T-helper 2 cell treated with Interferon-gamma antibody and Interleukin-4, amounts not matched to agents 100 ng/mL and 5 ng/mL, for 36 hours (primary cell): Measurements from ENCODE around the gene ARHGAP9. TPM values are rescaled to one million over a fixed set of nuclear protein-coding genes. Genes with fewer than 3 reads are reported as not detected.

ENCODE experiments used
- intact Hi-C: fragments of 100-400 bp; cut with micrococcal nuclease; formaldehyde crosslinking; loops from one replicate; pipeline ENCODE4 v1.15.1; 2023
- total RNA-seq: library from RNA; stranded (reverse); gene quantifications from 2 replicates; pipeline ENCODE4 v1.2.3, GENCODE V29; 2022

The ARHGAP9 gene
- 171 and 172 TPM in 2 replicates for total RNA-seq

DNA sequence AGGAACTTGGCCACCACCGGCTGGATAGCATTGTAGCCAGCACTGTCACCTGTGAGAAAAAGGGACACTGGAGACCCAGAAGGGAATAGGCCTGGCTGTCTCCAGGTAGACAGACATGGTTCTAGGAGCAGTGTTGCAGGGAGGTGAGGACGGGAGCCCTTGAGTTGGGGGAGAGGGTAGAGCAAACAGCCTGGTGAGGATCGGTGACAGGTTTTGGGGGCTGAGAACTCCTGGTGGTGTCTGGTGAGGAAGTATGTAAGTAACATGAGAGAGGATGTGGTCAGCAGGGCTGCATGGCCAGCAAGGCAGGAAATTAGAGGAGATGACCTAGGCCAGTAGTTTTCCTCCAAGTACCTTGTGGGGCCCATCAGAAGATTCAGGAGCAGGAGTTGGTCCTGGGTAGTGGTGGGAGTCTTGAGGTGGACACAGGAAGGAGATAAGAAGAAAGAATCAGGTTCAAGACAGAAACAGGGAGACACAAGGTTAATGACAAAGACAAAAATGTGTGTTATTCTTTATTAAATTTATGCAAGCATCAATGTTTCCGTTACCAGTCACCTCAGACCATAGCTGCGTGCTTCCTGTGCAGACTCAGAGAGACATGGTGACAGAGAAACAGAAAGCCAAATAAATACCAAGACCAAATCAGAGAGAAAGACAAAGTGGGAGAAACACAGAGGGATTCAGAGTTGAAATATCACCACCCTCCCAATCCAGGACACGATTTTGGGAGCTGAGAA, at the start of gene ARHGAP9:
ARHGAP9 (minus strand) TSS at position 491 of the 740 bp plus-strand sequence; CDS start at position 31, 460 bp downstream.
- intact Hi-C loops, result loop anchor here (1.0 to 5.0 kb wide), 4 partner anchors 41 to 367 kb away; partner anchors contain the start of genes CDK4, DDIT3 and STAT6

- intact Hi-C loops, result no loop called here
Measured at GRCh38 chr12:57528831-57529555, 49.3 kb upstream of the ARHGAP9 start.

DNA sequence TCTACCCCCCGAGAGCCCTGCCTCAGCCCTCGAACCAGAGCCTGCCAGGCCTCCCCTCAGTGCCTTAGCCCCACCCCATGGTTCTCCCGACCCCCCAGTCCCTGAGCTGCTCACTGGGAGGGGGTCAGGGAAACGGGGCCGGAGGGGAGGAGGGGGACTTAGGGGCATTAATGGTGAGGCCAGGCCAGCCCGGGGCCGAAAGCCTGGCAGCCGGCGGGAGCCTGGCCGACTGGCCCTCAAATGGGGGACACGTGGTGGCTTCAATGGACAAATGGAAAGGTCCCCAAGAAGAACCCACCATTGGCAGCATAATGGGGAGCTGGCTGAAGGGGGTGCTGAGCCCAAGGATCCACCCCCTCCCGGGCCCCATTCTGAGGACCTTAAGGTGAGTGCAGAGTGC, 48.5 kb upstream of the ARHGAP9 start:
- intact Hi-C loops, result no loop called here

DNA sequence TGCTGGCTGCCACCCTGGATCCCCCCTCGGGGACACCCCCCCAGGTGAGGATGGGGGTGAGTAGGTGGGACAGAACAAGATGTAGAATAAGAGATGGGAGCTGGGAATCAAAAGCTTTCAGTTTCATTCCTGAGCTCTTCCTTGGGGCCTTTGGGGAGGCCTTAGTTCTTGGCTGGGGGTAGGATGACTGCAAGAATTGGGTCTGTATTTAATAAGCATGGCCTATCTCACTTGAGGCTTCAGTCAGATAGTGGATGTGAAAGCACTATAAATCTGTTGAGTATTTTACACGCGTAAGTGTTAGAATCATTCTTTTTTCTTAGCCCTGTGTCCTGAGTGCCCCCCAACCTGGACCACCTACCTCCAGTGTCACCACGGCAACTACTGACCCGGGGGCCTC, 47.5 kb upstream of the ARHGAP9 start:
- intact Hi-C loops, result no loop called here

DNA sequence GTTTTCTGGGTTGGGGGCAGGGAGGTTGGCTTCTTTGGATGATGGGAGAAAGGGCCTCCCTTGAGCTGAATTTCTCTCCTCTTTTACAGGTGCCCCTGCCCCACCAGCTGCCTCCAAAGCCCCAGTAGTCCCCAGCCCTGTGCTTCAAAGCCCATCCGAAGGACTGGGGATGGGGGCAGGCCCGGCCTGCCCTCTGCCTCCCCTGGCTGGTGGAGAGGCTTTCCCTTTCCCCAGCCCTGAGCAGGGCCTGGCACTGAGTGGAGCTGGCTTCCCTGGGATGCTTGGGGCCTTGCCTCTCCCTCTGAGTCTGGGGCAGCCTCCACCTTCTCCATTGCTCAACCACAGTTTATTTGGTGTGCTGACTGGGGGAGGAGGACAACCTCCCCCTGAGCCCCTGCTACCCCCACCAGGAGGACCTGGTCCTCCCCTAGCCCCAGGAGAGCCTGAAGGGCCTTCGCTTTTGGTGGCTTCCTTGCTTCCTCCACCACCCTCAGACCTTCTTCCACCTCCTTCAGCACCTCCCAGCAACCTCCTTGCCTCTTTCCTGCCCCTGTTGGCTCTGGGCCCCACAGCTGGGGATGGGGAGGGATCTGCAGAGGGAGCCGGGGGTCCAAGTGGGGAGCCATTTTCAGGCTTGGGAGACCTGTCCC, 46.9 kb upstream of the ARHGAP9 start:
- intact Hi-C loops, result no loop called here

GRCh38 chr12:57525615-57526383, 46.1 kb upstream of the ARHGAP9 start:
- intact Hi-C loops, result no loop called here

- intact Hi-C loops, result loop anchor here (5.0 kb wide), 3 partner anchors 67 to 838 kb away; partner anchors contain the start of genes PIP4K2C and PTGES3
Measured at GRCh38 chr12:57524814-57525614, 45.3 kb upstream of the ARHGAP9 start.

DNA sequence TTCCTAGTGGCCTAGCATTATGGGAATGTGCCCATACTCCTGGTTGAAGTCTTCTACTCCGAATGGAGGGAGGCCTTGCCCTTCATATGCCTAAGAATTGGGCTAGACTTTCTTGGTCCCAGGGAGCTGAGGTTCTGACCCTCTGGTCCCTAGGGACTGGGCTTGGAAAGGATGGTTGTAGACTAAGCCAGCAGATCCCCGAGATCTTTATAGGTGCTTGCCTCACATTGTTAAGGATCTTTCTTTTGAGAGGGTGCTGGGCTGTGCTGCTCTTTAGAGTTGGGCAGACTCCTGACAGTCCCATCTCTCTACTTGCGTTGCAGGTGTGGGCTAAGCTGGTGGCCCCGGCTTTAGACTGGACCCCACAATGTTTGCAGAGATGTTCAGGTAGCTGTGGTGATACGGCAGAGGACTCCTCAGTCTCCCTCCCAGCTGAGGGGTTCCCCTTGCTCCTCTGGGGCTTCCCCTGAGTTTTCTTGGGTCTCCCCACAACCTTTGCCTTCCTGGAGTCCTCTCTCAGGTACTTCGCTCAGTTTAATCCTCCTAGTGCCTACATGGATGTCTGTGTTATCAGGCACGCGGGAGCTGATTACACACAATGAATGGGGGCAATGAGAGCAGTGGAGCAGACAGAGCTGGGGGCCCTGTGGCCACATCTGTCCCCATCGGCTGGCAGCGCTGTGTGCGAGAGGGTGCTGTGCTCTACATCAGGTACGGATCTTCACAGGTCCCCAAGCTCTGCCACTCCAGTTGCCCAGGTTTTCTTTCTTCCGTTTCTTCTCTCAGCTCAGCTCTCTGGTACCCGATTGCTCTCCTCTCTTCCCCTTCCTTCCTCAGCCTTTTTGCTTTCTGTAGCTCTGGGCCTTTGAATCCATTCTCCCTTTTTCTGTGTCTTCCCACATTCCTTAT, 44.3 kb upstream of the ARHGAP9 start:
- intact Hi-C loops, result loop anchor here (2.0 to 5.0 kb wide), 4 partner anchors 68 to 837 kb away; partner anchors contain the start of genes PIP4K2C and PTGES3

DNA sequence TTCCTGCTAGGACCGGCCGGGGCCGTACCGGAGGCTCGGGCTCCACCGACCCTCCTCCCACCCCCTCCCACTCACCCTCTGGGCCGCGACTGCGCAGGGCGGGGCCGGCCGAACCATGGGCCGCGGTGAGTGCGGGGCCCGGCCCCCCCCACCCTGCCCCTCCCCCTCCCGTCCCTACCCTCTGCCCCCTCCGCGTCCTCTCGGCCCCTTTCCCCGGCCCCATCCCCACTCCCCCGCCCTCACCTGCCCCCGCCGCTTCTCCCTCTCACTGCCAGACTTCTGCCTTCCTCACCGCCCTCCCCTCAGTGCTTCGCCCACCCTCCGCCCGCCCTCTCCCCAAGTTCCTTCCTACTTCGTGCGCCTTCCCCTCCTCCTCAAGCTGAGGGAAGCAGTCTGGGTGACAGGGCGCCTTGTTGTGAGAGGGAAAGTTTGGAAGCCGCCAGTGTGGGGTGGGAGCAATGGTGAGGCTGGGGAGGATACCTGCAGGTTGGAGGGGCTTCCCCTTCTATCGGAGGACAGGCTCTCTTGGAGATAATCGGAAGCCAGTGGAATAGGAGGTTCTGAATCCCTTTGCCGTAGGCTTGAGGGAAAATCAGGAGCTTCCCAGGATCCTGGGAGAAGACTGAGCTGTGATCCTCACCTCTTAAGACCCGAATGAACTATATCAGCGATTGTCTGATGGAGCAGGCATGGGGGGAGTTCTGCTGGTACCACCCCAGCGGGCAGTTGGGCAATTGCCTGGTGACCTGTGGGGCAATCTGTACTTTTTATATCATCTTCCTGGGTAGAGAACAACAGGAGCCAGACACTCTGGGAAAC, 43.4 kb upstream of the ARHGAP9 start:
- intact Hi-C loops, result loop anchor here (1.0 to 5.0 kb wide), 7 partner anchors 24 to 836 kb away; partner anchors contain the start of genes DCTN2, PIP4K2C and PTGES3

DNA sequence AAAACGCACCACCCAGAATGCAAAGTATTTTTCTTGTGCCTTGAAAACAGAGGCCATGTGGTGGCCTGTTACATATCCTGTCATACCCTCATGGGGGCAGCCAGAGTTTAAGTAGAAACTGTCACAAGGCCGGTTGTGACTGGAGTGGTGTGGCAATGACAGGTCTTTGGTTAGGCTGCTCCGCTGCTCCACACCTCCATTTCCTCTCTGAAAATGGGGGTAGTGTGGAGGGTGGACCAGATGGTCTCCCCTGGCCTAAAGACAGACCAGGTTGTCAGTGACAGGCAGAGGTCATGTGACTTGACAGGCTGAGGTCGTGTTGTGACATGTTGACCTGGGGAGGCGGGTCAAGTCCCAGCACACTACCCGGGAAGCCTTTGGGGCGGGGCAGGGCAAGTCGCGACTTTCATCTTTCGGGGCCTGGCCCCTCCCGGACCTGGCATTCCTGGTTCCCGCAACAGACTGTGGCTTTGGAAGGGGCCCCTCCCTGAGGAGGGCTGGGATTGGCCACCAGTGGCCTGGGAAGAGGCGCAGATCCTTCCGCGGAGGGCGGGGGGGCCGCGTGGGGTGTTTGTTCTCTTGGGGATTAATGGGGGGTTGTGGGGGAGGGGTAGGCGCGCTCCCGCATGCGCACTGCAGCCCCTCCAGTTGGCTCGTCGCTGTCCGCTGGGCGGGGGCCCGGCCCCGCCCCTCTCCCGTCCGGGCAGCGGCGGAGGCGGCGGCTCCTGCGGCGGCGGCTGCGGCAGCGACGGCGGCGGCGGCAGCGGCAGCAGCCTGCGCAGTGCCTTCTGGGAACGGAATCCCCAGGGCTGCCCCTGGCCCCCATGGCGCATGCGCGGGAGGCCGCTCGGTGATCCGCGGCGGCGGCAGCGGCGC, 42.6 kb upstream of the ARHGAP9 start, which contains the start of gene MBD6:
MBD6 (plus strand) TSS at position 814 of the 876 bp plus-strand sequence. CDS start 1,480 bp downstream, outside the sequence.
- intact Hi-C loops, result loop anchor here (1.0 to 5.0 kb wide), 7 partner anchors 25 to 835 kb away; partner anchors contain the start of genes DCTN2, PIP4K2C and PTGES3

DNA sequence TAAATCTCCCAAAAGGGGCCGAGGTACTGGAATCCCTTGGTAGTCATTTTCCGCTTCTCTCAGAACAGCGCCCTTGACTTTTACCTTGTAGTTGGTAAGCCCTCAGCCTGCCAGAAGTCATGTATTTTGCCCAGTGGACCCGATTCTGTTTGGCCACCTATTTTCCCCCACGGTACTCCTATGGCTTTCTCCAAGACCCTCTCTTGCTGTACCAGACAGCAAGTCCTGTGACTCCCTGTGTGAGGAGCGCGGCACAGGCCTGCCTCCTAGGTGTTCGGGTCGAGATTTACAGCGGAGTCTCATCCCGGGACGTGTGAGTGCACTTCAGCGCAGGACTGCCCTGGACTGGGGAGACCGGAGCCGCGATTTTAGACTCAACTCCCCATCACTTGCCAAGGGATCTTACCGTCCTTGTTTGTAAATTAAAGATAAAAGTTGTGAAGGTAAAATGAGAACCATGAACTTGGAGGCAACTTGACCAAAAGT, 41.9 kb upstream of the ARHGAP9 start:
- intact Hi-C loops, result loop anchor here (1.0 to 5.0 kb wide), 7 partner anchors 26 to 834 kb away; partner anchors contain the start of genes DCTN2, PIP4K2C and PTGES3

- intact Hi-C loops, result loop anchor here (1.0 to 5.0 kb wide), 7 partner anchors 33 to 833 kb away; partner anchors contain the start of genes ARHGAP9, CDK4, PIP4K2C and PTGES3
Measured at GRCh38 chr12:57520053-57520818, 40.6 kb upstream of the ARHGAP9 start, which contains the start of gene DDIT3. Gene DDIT3 (minus strand): TSS chr12:57520514. CDS start chr12:57517406, 3,108 bp downstream.

DNA sequence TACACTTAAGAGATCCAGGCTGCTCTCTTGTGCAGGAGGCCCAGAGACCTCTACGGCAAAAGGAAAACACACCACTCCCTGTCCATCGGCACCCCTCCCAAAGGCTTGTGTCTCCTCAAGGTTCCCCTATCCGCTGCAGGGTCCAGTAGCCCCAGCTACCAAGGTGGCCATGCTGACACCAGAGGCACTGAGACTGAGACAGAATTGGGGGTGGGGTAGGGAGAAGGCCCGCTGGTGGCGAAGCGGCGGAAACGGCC, 40.1 kb upstream of the ARHGAP9 start:
- intact Hi-C loops, result loop anchor here (1.0 to 5.0 kb wide), 7 partner anchors 32 to 832 kb away; partner anchors contain the start of genes ARHGAP9, CDK4, PIP4K2C and PTGES3

GRCh38 chr12:57518920-57519795, 39.5 kb upstream of the ARHGAP9 start:
- intact Hi-C loops, result no loop called here
